ENCODE results near the gene LRP3.
"Not testable (repeated sequence)": the region's sequence is repeated elsewhere in the genome, so short reads cannot be mapped to it uniquely, and the experiment has no call there.

DNA sequence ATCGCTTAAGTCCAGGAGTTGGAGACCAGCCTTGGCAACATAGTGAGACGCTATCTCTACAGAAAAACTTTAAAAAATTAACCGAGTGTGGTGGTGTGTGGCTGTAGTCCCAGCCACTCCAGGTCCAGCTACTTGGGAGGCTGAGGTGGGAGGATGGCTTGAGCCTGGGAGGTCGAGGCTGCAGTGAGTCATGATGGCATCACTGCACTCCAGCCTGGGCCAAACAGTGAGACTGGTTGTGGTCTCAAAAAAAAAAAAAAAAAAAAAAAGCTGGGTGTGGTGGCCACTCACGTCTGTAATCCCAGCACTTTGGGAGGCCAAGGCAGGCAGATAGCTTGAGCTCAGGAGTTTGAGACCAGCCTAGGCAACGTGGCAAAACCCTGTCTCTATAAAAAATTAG, 28.1 kb upstream of the LRP3 start:
- TF ChIP-seq, protein P1, sequence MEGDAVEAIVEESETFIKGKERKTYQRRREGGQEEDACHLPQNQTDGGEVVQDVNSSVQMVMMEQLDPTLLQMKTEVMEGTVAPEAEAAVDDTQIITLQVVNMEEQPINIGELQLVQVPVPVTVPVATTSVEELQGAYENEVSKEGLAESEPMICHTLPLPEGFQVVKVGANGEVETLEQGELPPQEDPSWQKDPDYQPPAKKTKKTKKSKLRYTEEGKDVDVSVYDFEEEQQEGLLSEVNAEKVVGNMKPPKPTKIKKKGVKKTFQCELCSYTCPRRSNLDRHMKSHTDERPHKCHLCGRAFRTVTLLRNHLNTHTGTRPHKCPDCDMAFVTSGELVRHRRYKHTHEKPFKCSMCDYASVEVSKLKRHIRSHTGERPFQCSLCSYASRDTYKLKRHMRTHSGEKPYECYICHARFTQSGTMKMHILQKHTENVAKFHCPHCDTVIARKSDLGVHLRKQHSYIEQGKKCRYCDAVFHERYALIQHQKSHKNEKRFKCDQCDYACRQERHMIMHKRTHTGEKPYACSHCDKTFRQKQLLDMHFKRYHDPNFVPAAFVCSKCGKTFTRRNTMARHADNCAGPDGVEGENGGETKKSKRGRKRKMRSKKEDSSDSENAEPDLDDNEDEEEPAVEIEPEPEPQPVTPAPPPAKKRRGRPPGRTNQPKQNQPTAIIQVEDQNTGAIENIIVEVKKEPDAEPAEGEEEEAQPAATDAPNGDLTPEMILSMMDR (IDR thresholded peaks at IDR 0.05) = not testable (repeated sequence)
- TF ChIP-seq ZFX (IDR thresholded peaks at IDR 0.05; ENCODE audit: borderline replicate concordance) = not testable (repeated sequence)

All from 22Rv1 (cell line).